Measurements from ENCODE around the gene MGMT.

Gene MGMT

DNA sequence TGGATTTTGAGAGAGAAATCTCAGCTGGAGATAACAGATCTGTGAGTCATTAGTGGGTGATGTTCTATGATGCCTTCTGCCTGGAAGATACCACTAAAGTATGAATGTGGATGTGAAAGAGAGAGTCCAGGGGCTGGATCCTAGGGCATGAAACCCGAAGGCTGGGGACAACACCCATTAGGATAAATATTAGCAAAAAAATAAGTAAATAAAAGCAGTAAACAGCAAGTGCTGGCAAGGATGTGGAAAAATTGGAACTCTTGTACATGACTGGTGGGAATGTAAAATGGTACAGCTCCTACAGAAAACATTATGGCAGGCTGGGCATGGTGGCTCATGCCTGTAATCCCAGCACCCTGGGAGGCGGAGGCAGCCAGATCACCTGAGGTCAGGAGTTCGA, 16.6 kb upstream of the MGMT start:
- in situ Hi-C loops (cut with MboI; ENCODE audit: low sequenced_read_pairs), result no loop called here

DNA sequence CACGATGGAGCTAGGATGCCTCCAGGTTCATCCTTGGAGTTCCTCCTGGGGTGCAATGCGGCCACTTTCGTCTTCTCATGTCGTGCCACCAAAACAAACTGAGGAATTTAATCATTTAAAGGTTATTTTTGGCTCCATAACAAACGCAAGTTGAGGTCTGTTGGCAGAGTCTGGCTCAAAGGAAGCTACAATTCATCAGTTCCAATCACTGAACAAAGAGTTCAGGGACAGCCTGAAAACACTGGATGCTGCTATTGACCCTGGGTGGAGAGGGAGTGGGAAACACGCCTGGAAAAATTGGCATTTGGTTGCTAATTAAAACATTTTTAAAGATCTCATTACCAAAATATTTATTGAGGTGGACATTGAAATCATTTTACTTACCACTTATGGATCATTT, 11.4 kb upstream of the MGMT start:
- in situ Hi-C loops (cut with MboI; ENCODE audit: low sequenced_read_pairs), result no loop called here

DNA sequence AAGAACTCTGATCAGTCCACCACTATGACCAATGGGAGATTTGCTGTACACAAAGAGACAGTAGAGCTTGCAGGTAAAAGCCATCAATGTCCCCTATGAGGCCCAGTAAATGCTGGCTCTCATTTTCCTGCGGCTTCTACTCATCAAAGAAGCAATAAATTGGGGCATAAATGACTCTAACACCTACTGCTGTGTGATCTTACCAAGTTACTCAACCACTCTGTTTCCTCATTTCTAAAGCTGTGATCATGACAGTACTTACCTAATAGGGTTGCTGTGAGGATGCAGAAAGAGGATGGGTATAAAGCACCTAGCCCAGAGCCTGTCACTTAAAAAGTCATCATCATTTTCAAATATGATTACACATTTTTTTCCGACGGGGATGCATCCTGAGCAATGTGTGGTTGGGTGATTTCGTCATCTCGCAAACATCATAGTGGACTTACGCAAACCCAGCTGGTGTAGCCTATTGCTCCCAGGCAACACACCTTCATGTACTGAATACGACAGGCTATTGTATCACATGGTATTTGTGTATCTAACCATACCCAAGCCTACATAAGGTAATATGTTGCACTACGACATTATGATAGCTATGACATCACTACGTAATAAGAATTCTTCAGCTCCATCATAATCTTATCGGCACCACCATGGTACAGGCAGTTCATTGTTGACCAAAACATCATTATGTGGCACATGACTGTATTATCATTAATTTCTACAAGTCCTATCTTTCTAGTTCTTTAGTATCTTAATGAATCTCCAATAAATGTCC, 7.1 kb upstream of the MGMT start:
- in situ Hi-C loops (cut with MboI; ENCODE audit: low sequenced_read_pairs), result no loop called here

DNA sequence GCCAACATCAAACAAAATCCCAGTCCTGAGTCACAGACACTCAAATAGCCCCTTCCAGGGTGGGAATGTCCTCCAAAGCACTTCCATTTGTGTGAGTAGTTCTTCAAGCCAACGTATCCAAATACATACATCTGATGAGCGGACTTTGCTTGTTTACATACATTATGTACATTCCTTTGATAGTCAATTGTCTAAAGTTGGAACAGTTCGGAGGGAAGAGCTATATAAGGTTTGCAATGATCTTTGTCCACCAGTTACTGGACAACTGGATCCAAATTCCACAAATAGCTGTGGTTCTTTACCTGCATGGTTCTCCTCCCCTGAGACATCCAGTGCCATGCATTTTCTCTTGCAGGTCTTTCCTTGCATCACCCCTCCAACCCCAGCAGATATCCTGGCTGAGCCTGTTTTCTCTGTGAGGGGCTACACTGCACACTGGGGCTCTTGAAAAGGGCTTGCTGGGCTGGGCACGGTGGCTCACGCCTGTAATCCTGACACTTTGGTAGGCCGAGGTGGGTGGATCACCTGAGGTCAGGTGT, 4.7 kb upstream of the MGMT start:
- in situ Hi-C loops (cut with MboI; ENCODE audit: low sequenced_read_pairs), result no loop called here

DNA sequence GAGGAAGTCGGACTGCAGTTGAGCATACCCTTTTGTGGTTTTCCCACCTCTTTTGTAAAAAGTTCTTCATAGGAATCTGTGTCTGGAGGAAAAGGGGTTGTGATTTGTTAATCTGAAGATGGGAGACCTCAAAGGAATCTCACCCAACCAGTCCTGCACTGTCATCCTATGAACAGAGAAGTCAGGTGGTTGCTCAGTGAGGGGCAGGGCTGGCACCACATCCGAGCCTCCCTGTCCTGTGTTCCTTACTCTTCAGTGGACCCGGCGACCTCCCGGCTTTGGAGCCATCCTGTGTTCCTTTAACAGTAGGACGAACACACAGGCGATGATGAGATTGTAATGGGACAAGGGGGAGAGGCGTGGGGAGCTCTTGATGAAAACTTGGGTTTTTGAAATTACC, 2.8 kb upstream of the MGMT start:
- in situ Hi-C loops (cut with MboI; ENCODE audit: low sequenced_read_pairs), result no loop called here

DNA sequence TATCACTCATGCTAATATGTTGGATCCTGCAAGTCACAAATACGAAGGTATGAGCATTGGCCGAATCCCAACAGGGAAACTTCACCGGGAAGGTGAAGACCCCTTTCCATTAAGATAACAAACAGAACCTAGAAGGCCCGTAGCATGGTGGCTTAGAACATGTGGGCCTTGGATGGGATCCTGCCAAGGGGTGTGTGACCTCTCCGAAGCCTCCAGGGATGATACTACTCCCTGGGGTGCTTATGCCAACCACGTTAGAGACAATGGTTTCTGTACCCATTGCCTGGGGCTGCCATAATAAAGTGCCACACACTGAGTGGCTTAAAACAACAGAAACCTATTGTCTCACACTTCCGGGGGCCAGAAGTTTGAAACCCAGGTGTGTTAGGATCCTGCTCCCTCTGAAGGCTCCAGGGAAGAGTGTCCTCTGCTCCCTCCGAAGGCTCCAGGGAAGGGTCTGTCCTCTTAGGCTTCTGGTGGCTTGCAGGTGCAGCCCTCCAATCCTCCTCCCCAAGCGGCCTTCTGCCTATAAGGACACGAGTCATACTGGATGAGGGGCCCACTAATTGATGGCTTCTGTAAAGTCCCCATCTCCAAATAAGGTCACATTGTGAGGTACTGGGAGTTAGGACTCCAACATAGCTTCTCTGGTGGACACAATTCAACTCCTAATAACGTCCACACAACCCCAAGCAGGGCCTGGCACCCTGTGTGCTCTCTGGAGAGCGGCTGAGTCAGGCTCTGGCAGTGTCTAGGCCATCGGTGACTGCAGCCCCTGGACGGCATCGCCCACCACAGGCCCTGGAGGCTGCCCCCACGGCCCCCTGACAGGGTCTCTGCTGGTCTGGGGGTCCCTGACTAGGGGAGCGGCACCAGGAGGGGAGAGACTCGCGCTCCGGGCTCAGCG, 992 bp upstream of the MGMT start:
- in situ Hi-C loops (cut with MboI; ENCODE audit: low sequenced_read_pairs), result no loop called here

DNA sequence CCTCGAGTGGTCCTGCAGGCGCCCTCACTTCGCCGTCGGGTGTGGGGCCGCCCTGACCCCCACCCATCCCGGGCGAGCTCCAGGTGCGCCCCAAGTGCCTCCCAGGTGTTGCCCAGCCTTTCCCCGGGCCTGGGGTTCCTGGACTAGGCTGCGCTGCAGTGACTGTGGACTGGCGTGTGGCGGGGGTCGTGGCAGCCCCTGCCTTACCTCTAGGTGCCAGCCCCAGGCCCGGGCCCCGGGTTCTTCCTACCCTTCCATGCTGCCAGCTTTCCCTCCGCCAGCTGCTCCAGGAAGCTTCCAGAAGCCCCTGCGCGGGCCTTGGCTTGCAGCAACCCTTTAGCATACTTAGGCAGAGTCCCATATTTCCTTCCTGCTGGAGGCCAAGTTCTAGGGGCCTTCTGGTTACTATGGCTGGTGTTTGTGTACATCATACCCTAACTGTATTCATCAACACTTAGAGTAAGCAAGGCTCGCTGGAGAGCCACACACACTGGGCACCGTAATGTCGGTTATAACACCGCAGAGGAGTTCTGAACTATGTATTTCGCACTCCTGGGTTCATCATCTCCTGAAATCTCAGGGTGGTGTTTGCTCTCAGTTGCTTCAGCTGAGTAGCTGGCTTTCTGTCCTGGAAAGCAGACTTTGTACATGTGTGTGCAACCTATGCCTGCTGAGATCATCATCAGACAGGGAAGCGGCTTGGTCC, 471 bp downstream of the MGMT start:
- in situ Hi-C loops (cut with MboI; ENCODE audit: low sequenced_read_pairs), result no loop called here

DNA sequence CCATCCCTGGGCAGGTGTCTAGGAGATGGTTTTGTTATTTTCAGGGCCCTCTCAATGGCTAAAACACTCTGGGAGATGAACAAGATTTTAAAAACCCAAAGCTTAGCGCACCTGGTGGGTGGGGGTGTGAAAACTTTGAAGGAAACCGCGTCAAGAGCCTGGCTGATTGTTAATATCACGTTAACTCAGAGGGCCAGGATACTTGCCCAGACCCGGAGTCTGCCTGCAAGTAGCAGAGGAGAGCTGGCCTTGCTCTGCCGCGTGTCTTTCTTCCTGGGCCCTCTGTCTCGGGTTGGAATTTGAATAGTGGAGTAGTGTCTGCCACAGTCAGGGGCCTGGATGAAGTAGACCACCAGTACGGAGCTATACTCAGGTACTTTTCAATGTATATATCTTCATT, 1.1 kb downstream of the MGMT start:
- in situ Hi-C loops (cut with MboI; ENCODE audit: low sequenced_read_pairs), result no loop called here

DNA sequence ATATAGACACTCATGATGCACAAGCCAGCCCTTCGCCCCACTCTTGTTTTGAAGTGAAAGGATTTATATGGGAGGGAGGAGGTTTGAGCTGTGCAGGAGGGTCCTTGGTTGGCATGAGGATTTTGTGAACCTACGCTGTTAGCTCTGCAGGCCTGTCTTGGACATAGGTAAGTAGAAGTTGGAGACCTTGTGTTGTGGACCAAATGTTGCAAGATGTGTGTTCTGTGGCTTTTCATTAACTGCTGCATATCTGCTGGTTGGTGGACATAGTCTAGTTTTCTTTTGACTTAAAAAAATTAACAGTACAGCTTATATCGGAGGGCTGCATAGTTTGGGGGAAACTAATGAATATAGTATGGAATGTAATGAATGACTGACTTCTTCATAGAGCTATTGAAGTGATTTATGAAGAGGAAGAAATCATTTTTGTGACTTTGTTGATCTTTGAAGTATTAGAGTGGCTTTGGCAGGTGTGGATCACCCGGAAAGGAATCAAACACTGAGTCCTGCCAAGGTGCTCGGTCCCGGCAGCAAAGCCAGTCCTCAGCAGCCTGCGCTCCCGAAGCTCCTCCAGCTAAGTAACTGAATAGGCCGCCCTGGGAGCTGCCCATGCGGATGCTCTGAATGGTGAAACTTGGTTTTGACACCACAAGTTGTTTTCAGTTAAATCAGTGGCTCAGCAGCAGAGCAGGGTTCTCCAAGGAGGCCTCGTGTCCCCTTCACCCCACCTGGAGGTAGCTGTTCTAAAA, 3.2 kb downstream of the MGMT start:
- in situ Hi-C loops (cut with MboI; ENCODE audit: low sequenced_read_pairs), result no loop called here

DNA sequence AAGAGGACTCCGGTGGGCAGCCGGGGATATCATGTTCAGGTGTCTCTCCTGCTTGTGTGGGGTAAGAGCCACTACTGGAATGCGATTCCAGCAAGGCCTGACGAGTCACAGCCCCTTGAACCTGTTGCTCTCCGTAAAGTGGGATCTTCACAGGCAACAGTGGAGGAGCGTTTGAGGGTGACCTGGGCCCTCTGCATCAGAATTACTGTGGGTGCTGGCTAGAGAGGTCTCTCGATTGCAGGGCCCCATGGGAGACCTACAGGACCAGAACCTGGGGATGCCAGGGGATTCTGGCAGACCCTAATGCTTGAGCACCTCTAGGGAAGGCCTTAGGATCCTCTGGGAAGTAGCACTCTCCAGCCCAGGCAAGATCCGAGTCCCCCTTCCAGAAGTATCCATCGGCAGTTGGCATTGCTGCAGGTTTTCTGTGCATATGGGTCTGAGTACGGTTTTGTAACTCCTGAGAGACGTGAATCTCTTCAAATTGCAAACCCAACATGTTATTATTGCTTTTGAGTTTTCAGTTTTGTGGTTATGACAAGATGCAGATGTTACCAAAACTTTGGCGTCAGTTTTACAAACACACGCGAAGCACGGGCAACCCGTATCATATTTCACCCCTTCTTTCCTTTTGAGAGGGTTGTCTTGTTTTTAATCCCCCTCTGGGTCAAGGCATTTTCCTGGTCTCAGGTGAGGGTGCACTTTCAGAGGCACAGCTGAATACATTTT, 4.6 kb downstream of the MGMT start:
- in situ Hi-C loops (cut with MboI; ENCODE audit: low sequenced_read_pairs), result no loop called here

DNA sequence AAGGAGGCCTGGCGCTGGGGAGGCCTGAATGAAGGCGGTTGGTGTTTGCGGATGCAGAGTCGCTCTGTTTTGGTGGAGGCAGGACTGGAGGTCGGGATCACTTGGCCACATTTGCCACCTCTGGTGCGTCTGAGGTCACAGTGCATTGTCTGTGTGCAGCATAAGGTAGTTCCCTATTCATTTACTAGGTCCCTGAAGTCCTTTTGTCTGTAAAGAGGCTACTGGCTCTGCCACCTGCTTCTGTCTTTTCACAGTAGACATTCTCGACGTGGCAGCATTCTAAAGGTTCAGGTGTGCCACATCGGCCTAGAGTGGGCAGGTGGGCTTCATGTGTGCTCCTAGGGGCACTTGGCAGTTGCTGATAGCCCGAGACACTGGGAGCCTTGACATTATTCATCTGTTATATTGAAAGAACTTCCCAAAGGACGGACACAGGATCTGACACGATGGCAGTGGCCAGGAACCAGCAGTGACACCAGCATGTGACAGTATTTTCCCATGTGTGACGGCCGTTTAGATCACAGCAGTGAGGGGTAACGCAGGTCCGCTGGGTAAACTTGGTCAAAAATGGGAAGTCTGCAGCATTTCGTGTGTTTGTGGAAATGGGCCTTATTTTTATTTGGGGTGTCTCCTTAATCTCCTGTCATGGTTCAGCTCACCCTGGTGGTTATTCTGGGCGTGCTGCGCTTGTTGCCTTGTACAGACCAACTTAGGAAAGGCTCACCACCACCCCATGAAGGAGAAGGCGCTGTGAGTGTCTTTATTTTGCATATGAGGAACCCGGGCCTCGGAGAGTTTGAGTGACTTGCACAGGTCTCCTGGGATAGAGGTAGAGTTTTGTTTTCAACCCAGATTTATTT, 5.9 kb downstream of the MGMT start:
- in situ Hi-C loops (cut with MboI; ENCODE audit: low sequenced_read_pairs), result no loop called here

DNA sequence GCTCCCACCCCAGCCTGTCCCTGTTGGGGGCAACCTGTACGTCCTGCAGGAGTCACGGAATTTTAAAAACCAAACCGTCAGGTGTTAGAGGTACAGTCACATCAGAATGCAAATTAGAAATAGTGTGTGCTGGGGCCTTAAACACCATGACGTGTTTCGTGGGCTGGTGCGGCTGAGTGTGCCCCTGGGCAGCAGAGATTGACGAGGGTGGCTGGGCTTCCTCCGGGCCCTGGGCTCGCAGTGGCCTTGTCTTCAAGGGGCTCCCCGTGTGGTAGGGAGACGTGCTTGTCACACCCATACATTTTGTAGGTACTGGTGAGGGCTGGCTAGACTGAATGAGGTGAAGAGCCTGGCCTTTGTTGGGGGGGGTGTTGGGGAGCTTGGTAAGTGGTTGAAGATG, 7.6 kb downstream of the MGMT start:
- in situ Hi-C loops (cut with MboI; ENCODE audit: low sequenced_read_pairs), result no loop called here

DNA sequence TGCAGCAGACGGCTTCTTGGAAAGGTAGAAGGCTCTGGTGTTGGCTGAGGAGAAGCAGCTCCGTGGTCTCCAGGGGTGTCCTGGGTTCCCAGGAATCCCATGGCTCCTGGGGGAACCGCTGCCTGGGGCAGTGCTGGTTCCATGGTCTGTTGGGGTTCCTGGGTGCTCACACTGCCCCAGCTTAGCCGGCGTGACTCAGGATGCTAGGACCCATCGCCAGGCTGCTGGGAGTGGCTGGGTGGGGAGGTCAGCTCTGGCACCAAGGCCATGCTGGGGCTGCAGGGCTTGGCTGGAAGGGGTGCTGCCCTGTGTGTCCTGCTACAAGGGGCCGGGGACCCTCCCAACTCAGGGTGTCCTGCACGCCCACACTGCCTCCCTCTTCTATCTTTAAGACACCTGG, 9.4 kb downstream of the MGMT start:
- in situ Hi-C loops (cut with MboI; ENCODE audit: low sequenced_read_pairs), result no loop called here

DNA sequence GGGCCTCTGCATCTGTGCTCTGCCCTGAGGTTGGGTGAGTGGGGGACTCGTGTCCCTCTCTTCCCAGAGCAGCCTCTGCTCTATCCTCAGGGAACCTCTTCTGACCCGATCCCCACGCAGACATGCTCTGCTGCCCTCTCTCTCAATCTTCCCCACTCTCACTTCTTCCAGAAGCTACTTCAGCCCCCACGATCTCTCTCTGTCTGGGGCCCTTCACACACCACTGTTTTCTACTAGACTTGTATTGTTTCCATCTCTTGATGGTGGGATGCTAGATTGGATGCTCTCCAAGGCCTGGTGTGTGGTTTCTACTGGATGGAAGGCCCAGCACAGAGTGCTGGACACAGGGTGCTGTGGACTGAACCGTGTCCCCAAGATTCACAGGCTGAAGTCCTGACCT, 10.0 kb downstream of the MGMT start:
- in situ Hi-C loops (cut with MboI; ENCODE audit: low sequenced_read_pairs), result no loop called here

DNA sequence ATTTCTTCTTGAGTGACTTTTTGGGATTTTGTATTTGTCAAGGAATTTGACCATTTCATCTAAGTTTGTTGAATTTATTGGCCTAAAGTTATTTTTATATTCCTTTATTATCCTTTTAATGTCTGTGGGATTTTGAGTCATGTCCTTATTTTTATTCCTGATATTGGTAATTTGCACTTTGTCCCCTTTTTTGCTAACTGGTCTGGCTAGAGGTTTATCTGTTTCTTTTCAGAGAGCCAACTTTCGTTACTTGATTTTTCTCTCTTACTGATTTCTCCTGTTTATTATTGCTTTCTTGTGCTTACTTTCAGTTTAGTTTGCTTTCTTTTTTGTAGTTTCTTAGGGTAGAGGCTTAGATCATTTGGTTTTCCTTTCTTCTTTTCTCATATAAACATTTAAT, 14.6 kb downstream of the MGMT start:
- in situ Hi-C loops (cut with MboI; ENCODE audit: low sequenced_read_pairs), result no loop called here

DNA sequence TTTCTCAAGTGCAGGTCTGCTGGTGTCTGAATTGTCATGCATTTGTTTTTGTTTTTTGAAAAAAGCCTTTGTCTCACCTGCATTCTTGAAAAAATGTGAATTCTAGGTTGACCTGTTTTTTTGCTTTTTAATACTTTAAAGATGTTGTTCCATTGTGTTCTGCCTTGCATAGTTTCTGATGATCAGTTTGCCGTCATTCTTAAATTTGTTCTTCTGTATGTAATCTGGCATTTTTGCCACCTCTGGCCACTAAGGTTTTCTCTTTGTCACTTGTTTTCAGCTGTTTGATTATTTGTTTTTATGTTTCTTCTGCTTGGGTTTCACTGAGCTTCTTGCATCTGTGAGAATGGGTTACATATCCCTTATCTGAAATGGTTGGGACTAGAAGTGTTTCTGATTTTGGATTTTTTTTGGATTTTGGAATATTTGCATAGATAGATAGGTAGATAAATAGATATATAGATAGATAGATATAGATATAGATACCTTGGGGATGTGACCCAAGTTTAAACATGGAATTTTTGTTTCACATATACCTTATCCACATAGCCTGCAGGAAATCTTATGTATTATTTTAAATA, 16.5 kb downstream of the MGMT start:
- in situ Hi-C loops (cut with MboI; ENCODE audit: low sequenced_read_pairs), result no loop called here

DNA sequence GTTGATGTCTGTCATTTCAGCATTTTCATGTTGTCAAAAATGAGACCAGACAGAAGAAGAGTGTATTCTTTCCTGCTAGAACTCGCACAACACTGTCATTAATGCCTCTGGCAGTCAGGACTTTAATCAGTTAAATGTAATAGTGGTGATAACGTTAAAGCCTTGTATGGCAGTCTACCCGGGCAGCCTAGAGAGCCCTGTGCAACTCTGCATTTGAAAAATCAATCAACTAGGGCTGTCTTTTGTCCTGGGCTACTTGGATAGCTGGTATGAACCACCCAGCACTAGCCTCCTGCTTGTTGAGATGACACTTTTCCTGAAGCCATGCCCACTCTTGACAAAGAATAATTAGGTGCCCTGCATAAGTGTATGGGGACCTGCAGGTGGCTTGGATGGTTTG, 19.8 kb downstream of the MGMT start:
- in situ Hi-C loops (cut with MboI; ENCODE audit: low sequenced_read_pairs), result no loop called here

DNA sequence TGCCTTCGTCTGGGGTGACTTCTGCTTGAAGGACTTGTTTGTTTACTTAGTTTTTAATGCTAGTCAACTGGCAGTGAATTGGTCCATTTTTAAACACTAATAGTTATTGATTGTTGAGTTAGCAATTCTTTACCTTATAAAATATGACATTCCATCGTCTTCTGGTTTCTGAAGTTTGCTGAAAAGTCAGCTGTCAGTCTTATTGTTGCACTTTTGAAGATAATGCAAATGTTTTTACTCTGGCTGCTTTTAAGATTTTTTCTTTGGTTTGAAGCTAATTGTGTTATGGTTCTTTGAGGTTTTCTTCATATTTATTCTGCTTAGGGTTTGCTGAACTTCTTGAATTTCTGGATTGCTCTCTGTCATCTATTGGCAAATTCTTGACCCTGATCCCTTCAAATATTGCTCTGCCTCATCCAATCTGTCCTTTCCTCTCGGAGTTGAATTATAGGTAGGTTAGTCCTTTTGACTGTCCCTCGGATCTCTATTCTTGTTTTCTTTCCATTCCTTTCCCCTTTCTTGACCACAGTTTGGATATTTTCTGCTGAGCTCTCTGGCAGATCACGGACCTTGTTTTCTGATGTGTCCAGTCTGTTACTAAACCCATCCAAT, 24.2 kb downstream of the MGMT start:
- in situ Hi-C loops (cut with MboI; ENCODE audit: low sequenced_read_pairs), result no loop called here
